HEK293T (cell line): ENCODE measurements around the gene ERAP2.

ENCODE experiments used
- ARNT ChIP-seq: fragments of 450-650 bp; IDR thresholded peaks from 2 replicates; pipeline ENCODE4 v1.6.1; 2017; ENCODE audit warnings: mild to moderate bottlenecking
- FOXM1 ChIP-seq: fragments of 450-650 bp; IDR thresholded peaks from 2 replicates; pipeline ENCODE4 v1.6.1; 2017; ENCODE audit warnings: mild to moderate bottlenecking, borderline replicate concordance
- SP1 ChIP-seq: fragments of 450-650 bp; IDR thresholded peaks from 2 replicates; pipeline ENCODE4 v1.6.1; 2017

GRCh38 chr5:96876292-96876850, at the start of gene ERAP2:
- TF ChIP-seq SP1: no peak
- no peak for TF ChIP-seq FOXM1
- TF ChIP-seq ARNT: no peak
